Calu3 (cell line): Measurements from ENCODE around the gene SLC26A11. TPM values are rescaled to one million over a fixed set of nuclear protein-coding genes. Genes with fewer than 3 reads are reported as not detected.
"Not testable (repeated sequence)": the region's sequence is repeated elsewhere in the genome, so short reads cannot be mapped to it uniquely, and the experiment has no call there.

ENCODE experiments used
- BruUV-seq: library from RNA; stranded (reverse); fragments of 400-500 nt; replicated peaks from 2 replicates; lab custom pipeline; 2021; lab: Mats Ljungman, UMichigan
- CTCF ChIA-PET: fragments of 300-600 bp; sonication (Branson Sonifier 250); formaldehyde crosslinking; loops from one replicate; lab custom pipeline; 2022; ENCODE audit warnings: antibody characterized with exemption; lab: Charles Lee
- DNase-seq: peaks from one replicate; pipeline ENCODE4 v3.0.0; 2022
- H3K27ac Mint-ChIP-seq: one replicate; pipeline ENCODE4 v1.8.0; 2022; ENCODE audit warnings: mixed read lengths; ENCODE audit not compliant: unreplicated experiment
- H3K27me3 Mint-ChIP-seq: one replicate; pipeline ENCODE4 v1.8.0; 2022; ENCODE audit warnings: mixed read lengths; ENCODE audit not compliant: unreplicated experiment
- H3K36me3 Mint-ChIP-seq: one replicate; pipeline ENCODE4 v1.8.0; 2022; ENCODE audit warnings: mild to moderate bottlenecking, moderate library complexity, mixed read lengths; ENCODE audit not compliant: insufficient read depth, unreplicated experiment
- H3K4me1 Mint-ChIP-seq: one replicate; pipeline ENCODE4 v1.8.0; 2022; ENCODE audit warnings: mild to moderate bottlenecking, low read depth, mixed read lengths; ENCODE audit not compliant: unreplicated experiment
- H3K4me3 Mint-ChIP-seq: one replicate; pipeline ENCODE4 v1.8.0; 2022; ENCODE audit warnings: mild to moderate bottlenecking, low read depth, moderate library complexity, mixed read lengths; ENCODE audit not compliant: unreplicated experiment
- H3K9me3 Mint-ChIP-seq: one replicate; pipeline ENCODE4 v1.8.0; 2022; ENCODE audit warnings: low read depth, mixed read lengths; ENCODE audit not compliant: unreplicated experiment
- intact Hi-C: fragments of 100-400 bp; cut with micrococcal nuclease; formaldehyde crosslinking; loops from one replicate; pipeline ENCODE4 v1.10.0; 2022; ENCODE audit not compliant: unreplicated experiment
- total RNA-seq: library from RNA; stranded (reverse); gene quantifications from 2 replicates; pipeline ENCODE4 v1.2.3, GENCODE V29; 2022
- TF ChIP-seq, protein P1 (sequence below): fragments of 200-600 bp; IDR thresholded peaks from one replicate; pipeline ENCODE4 v1.8.0; 2022; ENCODE audit warnings: antibody characterized with exemption; ENCODE audit not compliant: unreplicated experiment

Gene SLC26A11
- total RNA-seq, 1 experiment from 2014 or later = 7.2 TPM

DNA sequence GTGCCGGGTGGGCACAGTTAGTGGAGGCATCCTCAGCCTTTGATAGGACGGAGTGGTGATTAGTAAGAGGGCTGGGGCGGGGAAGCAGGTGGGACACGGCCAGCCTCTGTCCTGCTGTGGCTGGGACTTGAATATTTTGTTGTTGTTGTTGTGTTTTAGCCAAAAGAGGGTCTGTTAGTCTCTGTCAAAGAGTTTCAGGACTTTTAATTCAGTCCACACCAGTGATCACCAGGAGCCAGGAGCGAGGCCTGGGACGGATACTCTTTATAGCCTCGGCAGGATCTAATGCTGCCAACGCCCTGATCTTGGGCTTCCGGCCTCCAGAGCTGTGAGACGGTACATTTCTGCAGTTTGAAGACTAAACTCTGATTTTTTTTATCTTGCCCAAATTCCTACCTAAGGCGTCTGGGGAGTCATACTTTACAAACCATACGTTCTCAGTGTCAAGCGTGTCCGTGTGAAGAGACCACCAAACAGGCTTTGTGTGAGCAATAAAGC lies 37.5 kb downstream of the SLC26A11 start:
- Mint-ChIP-seq H3K4me3 (no peak overlapping the region), H3K4me1 (peaks cover 46% of the 10 kb centered on the region), H3K9me3 (no peaks in the 10 kb centered on the region), H3K27me3 (no peaks in the 10 kb centered on the region), H3K27ac (no peak overlapping the region), H3K36me3 (peaks cover 24% of the 10 kb centered on the region)
- no peak for DNase-seq
- CTCF ChIA-PET = no interaction called here
- TF ChIP-seq, protein P1, sequence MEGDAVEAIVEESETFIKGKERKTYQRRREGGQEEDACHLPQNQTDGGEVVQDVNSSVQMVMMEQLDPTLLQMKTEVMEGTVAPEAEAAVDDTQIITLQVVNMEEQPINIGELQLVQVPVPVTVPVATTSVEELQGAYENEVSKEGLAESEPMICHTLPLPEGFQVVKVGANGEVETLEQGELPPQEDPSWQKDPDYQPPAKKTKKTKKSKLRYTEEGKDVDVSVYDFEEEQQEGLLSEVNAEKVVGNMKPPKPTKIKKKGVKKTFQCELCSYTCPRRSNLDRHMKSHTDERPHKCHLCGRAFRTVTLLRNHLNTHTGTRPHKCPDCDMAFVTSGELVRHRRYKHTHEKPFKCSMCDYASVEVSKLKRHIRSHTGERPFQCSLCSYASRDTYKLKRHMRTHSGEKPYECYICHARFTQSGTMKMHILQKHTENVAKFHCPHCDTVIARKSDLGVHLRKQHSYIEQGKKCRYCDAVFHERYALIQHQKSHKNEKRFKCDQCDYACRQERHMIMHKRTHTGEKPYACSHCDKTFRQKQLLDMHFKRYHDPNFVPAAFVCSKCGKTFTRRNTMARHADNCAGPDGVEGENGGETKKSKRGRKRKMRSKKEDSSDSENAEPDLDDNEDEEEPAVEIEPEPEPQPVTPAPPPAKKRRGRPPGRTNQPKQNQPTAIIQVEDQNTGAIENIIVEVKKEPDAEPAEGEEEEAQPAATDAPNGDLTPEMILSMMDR = no peak
- intact Hi-C loops = no loop called here
- no TSS peak for BruUV-seq

DNA sequence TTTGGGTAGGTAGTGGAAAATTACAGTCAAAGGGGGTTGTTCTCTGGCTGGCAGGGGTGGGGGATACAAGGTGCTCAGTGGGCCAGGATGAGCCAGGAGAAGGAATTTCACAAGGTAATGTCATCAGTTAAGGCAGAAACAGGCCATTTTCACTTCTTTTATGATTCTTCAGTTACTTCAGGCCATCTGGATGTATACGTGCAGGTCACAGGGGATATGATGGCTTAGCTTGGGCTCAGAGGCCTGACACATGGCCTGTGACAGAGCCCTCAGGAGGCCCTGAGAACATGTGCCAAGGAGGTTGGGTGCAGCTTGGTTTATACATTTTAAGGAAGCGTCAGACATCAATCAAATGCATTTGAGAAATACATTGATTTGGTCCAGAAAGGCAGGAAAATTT lies 38.1 kb downstream of the SLC26A11 start:
- H3K27me3 Mint-ChIP-seq, DNase-seq, CTCF ChIA-PET, BruUV-seq, H3K27ac Mint-ChIP-seq, intact Hi-C loops, H3K9me3 Mint-ChIP-seq: not testable (repeated sequence)
- H3K4me1 Mint-ChIP-seq = peaks cover 46% of the 10 kb centered on the region
- peak overlapping the region; percentile 87 for H3K4me3 Mint-ChIP-seq
- peaks cover 27% of the 10 kb centered on the region for H3K36me3 Mint-ChIP-seq

DNA sequence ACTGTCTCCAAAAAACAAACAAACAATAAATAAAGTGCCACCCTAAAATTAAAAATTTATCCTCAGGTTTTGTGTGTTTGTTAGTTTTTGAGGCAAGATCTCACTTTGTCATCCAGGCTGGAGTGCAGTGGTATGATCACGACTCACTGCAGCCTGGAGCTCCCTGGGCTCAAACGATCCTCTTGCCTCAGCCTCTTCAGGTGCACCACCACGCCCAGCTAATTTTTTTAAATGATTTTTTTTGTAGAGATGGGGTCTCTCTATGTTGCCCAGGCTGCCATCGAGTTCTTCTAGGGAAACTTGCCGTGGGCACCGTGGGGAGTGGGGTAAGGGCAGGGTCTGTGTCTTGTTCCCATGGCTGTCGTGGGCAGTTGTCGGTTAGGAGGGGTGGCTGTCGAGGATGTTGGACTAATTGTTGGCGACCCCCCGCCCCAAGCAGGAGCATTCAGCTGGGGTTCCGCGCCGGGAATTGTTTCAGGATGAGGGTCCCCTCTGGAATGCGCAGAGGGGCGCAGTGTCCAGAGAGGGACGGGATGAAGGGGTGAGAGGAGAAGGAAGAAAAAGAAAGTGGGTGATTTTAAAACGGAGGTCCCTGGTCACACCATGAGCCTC lies 39.3 kb downstream of the SLC26A11 start:
- no peaks in the 10 kb centered on the region for H3K27me3 Mint-ChIP-seq
- TF ChIP-seq, protein P1 = no peak
- intact Hi-C loops = no loop called here
- peak overlapping the region; percentile 87 for H3K4me3 Mint-ChIP-seq
- CTCF ChIA-PET = no interaction called here
- peaks cover 38% of the 10 kb centered on the region for H3K4me1 Mint-ChIP-seq
- BruUV-seq = no TSS peak
- no peak for DNase-seq
- H3K9me3 Mint-ChIP-seq = no peaks in the 10 kb centered on the region
- peaks cover 40% of the 10 kb centered on the region for H3K36me3 Mint-ChIP-seq
- peak overlapping the region; percentile 96 for H3K27ac Mint-ChIP-seq

DNA sequence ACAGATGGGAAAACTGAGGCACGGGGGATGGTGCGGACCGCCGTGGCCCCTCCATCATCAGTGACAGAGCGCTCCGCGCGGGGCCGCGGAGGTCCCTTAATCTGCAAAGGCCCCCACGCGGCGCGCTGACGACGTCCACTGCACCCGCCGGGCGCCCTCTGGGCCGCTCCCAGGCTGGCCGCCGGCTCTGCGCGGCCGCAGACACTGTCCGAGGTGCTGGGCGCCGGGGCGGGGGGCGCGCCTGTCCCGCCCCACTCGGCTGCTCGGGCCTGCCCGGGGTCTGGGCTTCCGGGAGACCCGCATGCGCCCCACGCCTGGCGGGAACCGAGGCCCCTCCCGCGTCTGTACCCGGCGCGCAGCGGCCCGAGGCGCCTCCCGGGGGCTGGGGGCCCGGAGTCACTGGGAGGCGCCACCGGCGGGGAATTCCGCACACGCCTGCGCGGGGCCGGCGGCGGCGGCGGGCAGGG lies 39.9 kb downstream of the SLC26A11 start:
- TF ChIP-seq, protein P1 = no peak
- CTCF ChIA-PET = no interaction called here
- Mint-ChIP-seq H3K4me3 (peak overlapping the region; percentile 87), H3K4me1 (peaks cover 33% of the 10 kb centered on the region), H3K9me3 (no peaks in the 10 kb centered on the region), H3K27ac (peak overlapping the region; percentile 96), H3K36me3 (peaks cover 45% of the 10 kb centered on the region), H3K27me3 (no peaks in the 10 kb centered on the region)
- BruUV-seq = TSS peak; percentile 94
- intact Hi-C loops = no loop called here
- DNase-seq = peak; percentile 81

GRCh38 chr17:80260791-80261158 lies 40.5 kb downstream of the SLC26A11 start, which contains the start of gene RNF213:
Gene RNF213 (plus strand): TSS chr17:80260852. CDS start chr17:80263682, 2,830 bp downstream.
- peak within 1 kb of the TSS; percentile 96 for H3K27ac Mint-ChIP-seq
- peaks cover 50% of the 10 kb centered on the region for H3K36me3 Mint-ChIP-seq
- H3K9me3 Mint-ChIP-seq = no peaks in the 10 kb centered on the region
- TF ChIP-seq, protein P1 = no peak
- CTCF ChIA-PET = interaction anchor here (0.5 kb wide), 1 partner anchor 544 kb away, joined by 3 read pairs; no protein-coding TSS in a partner anchor
- peaks cover 30% of the 10 kb centered on the region for H3K4me1 Mint-ChIP-seq
- BruUV-seq = no TSS peak
- H3K27me3 Mint-ChIP-seq = no peaks in the 10 kb centered on the region
- DNase-seq = peak; percentile 59
- intact Hi-C loops = no loop called here
- H3K4me3 Mint-ChIP-seq = peak within 1 kb of the TSS; percentile 87
